Transverse colon (tissue), 4 donors: ENCODE data around the gene PCP4. TPM values are rescaled to one million over a fixed set of nuclear protein-coding genes. Genes with fewer than 3 reads are reported as not detected.
"Not testable (repeated sequence)": the region's sequence is repeated elsewhere in the genome, so short reads cannot be mapped to it uniquely, and the experiment has no call there.

Source experiments
- DNase-seq: peaks from one replicate; pipeline ENCODE4 v3.0.0-alpha.2; 2019
- H3K27ac ChIP-seq, 4 donors: fragments of 200-600 bp; sonication (generic); 2 replicates each; pipeline ENCODE4 v1.5.1; 2016 to 2018; ENCODE audit warnings: inconsistent platforms in 4 of 4
- H3K27me3 ChIP-seq: fragments of 200-600 bp; sonication (generic); 2 replicates; pipeline ENCODE4 v1.5.1; 2017; ENCODE audit warnings: inconsistent platforms
- H3K36me3 ChIP-seq, 4 donors: fragments of 200-600 bp; sonication (generic); 2 replicates each; pipeline ENCODE4 v1.5.1; 2017 to 2019; ENCODE audit warnings: inconsistent platforms in 4 of 4
- H3K4me1 ChIP-seq, 4 donors: fragments of 200-600 bp; sonication (generic); 2 replicates each; pipeline ENCODE4 v1.5.1; 2017 to 2020; ENCODE audit warnings: inconsistent platforms in 4 of 4
- H3K4me3 ChIP-seq, 4 donors: fragments of 200-600 bp; sonication (generic); 1 replicate in 1 of 4; 2 replicates in 3 of 4; pipeline versions ENCODE4 v1.5.1 to v1.6.1; 2017 to 2019; ENCODE audit warnings: inconsistent platforms in 4 of 4
- H3K9me3 ChIP-seq, 2 donors: fragments of 200-600 bp; sonication (generic); 2 replicates each; pipeline ENCODE4 v1.5.1; 2017 to 2019; ENCODE audit warnings: inconsistent platforms in 2 of 2
- CTCF ChIP-seq, 5 experiments: fragments of 200-600 bp in 3 of 5; fragments of 450-650 bp in 2 of 5; sonication (generic) in 3 of 5; IDR thresholded peaks; 1 replicate in 2 of 5; 2 replicates in 3 of 5; pipeline ENCODE4 v1.5.1; 2016 to 2017; ENCODE audit warnings: antibody characterized with exemption in 5 of 5, inconsistent platforms in 3 of 5, mild to moderate bottlenecking in 2 of 5, moderate library complexity in 1 of 5
- EP300 ChIP-seq: sonication (generic); formaldehyde crosslinking; IDR thresholded peaks from one replicate; pipeline ENCODE4 v1.6.1; 2017; ENCODE audit warnings: antibody characterized with exemption, low read depth
- POLR2A ChIP-seq: fragments of 450-650 bp; IDR thresholded peaks from one replicate; pipeline ENCODE4 v1.6.1; 2016; ENCODE audit warnings: antibody characterized with exemption, mild to moderate bottlenecking, moderate library complexity
- POLR2AphosphoS5 ChIP-seq, 3 donors: sonication (generic); formaldehyde crosslinking; IDR thresholded peaks; one replicate each; pipeline ENCODE4 v1.6.1; 2016; ENCODE audit warnings: antibody characterized with exemption in 3 of 3
- WGBS, 2 donors: methylation state at CpG; one replicate each; pipeline ENCODE4 v1.1.5; 2018; ENCODE audit warnings: low coverage in 1 of 2; 5-methylcytosine and 5-hydroxymethylcytosine counted together
- in situ Hi-C, 4 donors: fragments of 200-750 bp; cut with MboI; loops; one replicate each; pipeline versions ENCODE4 v1.15.0 to v1.15.1; 2017; ENCODE audit warnings: low sequenced_read_pairs in 3 of 4, low pct_ligation_motif_present in 1 of 4, low pct_unique_long_range_greater_than_20kb in 1 of 4
- intact Hi-C: fragments of 100-400 bp; cut with DNase I; formaldehyde crosslinking; loops from one replicate; pipeline ENCODE4 v1.15.1; 2023; ENCODE audit warnings: low total_unique reads
- total RNA-seq, 4 donors: library from RNA; depleted of rRNA; stranded (reverse); fragments of >200 nt; gene quantifications; one replicate each; pipeline ENCODE4 v1.1.0, GENCODE V29; 2016

The PCP4 gene
- total RNA-seq, 4 donors from 2014 or later: 8.9 to 17.3 (median 13.1) TPM; not detected in 1

GRCh38 chr21:39891111-39891510 is 23.9 kb downstream of the PCP4 start:
- Histone ChIP-seq H3K4me3 (no peak overlapping the region), H3K36me3 (no peaks in the 10 kb centered on the region), H3K27ac (no peak overlapping the region), H3K27me3 (no peaks in the 10 kb centered on the region), H3K9me3 (no peaks in the 10 kb centered on the region), H3K4me1 (no peaks in the 10 kb centered on the region)
- intact Hi-C loops: no loop called here
- WGBS, 2 donors: 85% methylated on average over 5 of the region's 5 CpGs; no CpG with 5 or more reads in 1 of the 2 donors
- TF ChIP-seq CTCF (IDR thresholded peaks at IDR 0.05) (no peak), POLR2A (no peak), POLR2AphosphoS5 (IDR thresholded peaks at IDR 0.05) (no peak), EP300 (no peak)
- DNase-seq: no peak
- in situ Hi-C loops: no loop called here

GRCh38 chr21:39891863-39892262 is 24.6 kb downstream of the PCP4 start:
- H3K27ac ChIP-seq, H3K4me1 ChIP-seq, DNase-seq, H3K36me3 ChIP-seq, H3K27me3 ChIP-seq, H3K4me3 ChIP-seq, intact Hi-C loops, H3K9me3 ChIP-seq, in situ Hi-C loops: not testable (repeated sequence)
- WGBS, 2 donors: 74 to 79% methylated on average over 5 to 11 of the region's 12 CpGs

GRCh38 chr21:39900491-39900890 is 33.3 kb downstream of the PCP4 start:
- intact Hi-C loops: no loop called here
- H3K36me3 ChIP-seq: no peaks in the 10 kb centered on the region
- H3K4me1 ChIP-seq: no peaks in the 10 kb centered on the region
- no peaks in the 10 kb centered on the region for H3K27me3 ChIP-seq
- no peak for DNase-seq
- WGBS, 2 donors: 68 to 77% methylated on average over 5 of the region's 5 CpGs
- H3K4me3 ChIP-seq: no peak overlapping the region
- H3K9me3 ChIP-seq: no peaks in the 10 kb centered on the region
- in situ Hi-C loops: no loop called here
- H3K27ac ChIP-seq: no peak overlapping the region
- TF ChIP-seq CTCF (IDR thresholded peaks at IDR 0.05) (no peak), EP300 (no peak), POLR2A (no peak), POLR2AphosphoS5 (IDR thresholded peaks at IDR 0.05) (no peak)

- Histone ChIP-seq H3K4me3 (no peak overlapping the region), H3K27me3 (no peaks in the 10 kb centered on the region), H3K36me3 (no peaks in the 10 kb centered on the region), H3K4me1 (no peaks in the 10 kb centered on the region), H3K27ac (no peak overlapping the region), H3K9me3 (no peaks in the 10 kb centered on the region)
- intact Hi-C loops (no loop called here), in situ Hi-C loops (no loop called here)
- no peak for DNase-seq
- no peak for TF ChIP-seq CTCF (IDR thresholded peaks at IDR 0.05)
- TF ChIP-seq POLR2A: no peak
- TF ChIP-seq POLR2AphosphoS5 (IDR thresholded peaks at IDR 0.05): no peak
- TF ChIP-seq EP300: no peak
Measured at GRCh38 chr21:39900911-39901310, 33.7 kb downstream of the PCP4 start.

GRCh38 chr21:39902986-39903385 is 35.7 kb downstream of the PCP4 start:
- intact Hi-C loops: no loop called here
- no peaks in the 10 kb centered on the region for H3K27me3 ChIP-seq
- H3K27ac ChIP-seq: no peak overlapping the region
- 69% methylated on average over 5 of the region's 5 CpGs for WGBS, 2 donors
- H3K9me3 ChIP-seq: no peaks in the 10 kb centered on the region
- TF ChIP-seq POLR2AphosphoS5 (IDR thresholded peaks at IDR 0.05) (no peak), CTCF (IDR thresholded peaks at IDR 0.05) (no peak), POLR2A (no peak), EP300 (no peak)
- in situ Hi-C loops: no loop called here
- no peaks in the 10 kb centered on the region for H3K36me3 ChIP-seq
- no peaks in the 10 kb centered on the region for H3K4me1 ChIP-seq
- no peak for DNase-seq
- H3K4me3 ChIP-seq: no peak overlapping the region
